Measurements from ENCODE around the gene TBL2. TPM values are rescaled to one million over a fixed set of nuclear protein-coding genes. Genes with fewer than 3 reads are reported as not detected.
"Not testable (repeated sequence)": the region's sequence is repeated elsewhere in the genome, so short reads cannot be mapped to it uniquely, and the experiment has no call there.

The TBL2 gene
- total and polyA plus RNA-seq, 11 donors, result 3.5 to 27.3 (median 14.1) TPM

GRCh38 chr7:73533742-73534141 is 44.6 kb downstream of the TBL2 start:
- TF ChIP-seq CTCF (IDR thresholded peaks at IDR 0.05) (no peak), POLR2A (IDR thresholded peaks at IDR 0.05) (no peak)
- H3K9me3 ChIP-seq, result no peaks in the 10 kb centered on the region
- no peak for DNase-seq
- no peak overlapping the region for H3K27ac ChIP-seq
- peaks cover 0 to 60% (median 40%) of the 10 kb centered on the region in 9 donors for H3K36me3 ChIP-seq
- ATAC-seq, result no peak
- H3K27me3 ChIP-seq, result no peaks in the 10 kb centered on the region
- intact Hi-C loops (cut with DNase I), result no loop called here
- WGBS, 4 donors, result 84 to 87% (median 86%) methylated on average over 9 of the region's 9 CpGs
- no peak overlapping the region for H3K4me3 ChIP-seq
- H3K4me1 ChIP-seq, result no peaks in the 10 kb centered on the region

- no peak for TF ChIP-seq POLR2A (IDR thresholded peaks at IDR 0.05)
- WGBS, 4 donors, result 96 to 99% (median 97%) methylated on average over 6 of the region's 6 CpGs
- intact Hi-C loops (cut with DNase I), result no loop called here
Observed at GRCh38 chr7:73532224-73532623, 46.2 kb downstream of the TBL2 start.

GRCh38 chr7:73530800-73531199 is 47.6 kb downstream of the TBL2 start:
- intact Hi-C loops (cut with DNase I), result no loop called here
- 87 to 96% (median 95%) methylated on average over 3 of the region's 3 CpGs for WGBS, 4 donors

More at GRCh38 chr7:73532224-73532623, 46.2 kb downstream of the TBL2 start:
- Histone ChIP-seq H3K9me3 (no peaks in the 10 kb centered on the region), H3K36me3 (peaks cover 0 to 44% (median 25%) of the 10 kb centered on the region in 9 donors), H3K27ac (no peak overlapping the region), H3K27me3 (no peaks in the 10 kb centered on the region), H3K4me3 (no peak overlapping the region), H3K4me1 (peaks cover 0 to 4% (median 0%) of the 10 kb centered on the region in 12 donors)
- DNase-seq (no peak), ATAC-seq (no peak)

GRCh38 chr7:73526896-73527821 is 51.2 kb downstream of the TBL2 start:
- DNase-seq (no peak), ATAC-seq (no peak)
- WGBS, 4 donors, result 75 to 84% (median 81%) methylated on average over 8 of the region's 8 CpGs
- intact Hi-C loops (cut with DNase I), result loop anchor here in 1 of 10 donors (10.0 kb wide), 1 partner anchor 48 kb away; the partner anchor contains the start of gene TBL2
- peaks cover 0 to 30% (median 4%) of the 10 kb centered on the region in 12 donors for H3K4me1 ChIP-seq
- no peaks in the 10 kb centered on the region for H3K36me3 ChIP-seq
- H3K4me3 ChIP-seq, result no peak overlapping the region
- H3K27me3 ChIP-seq, result no peaks in the 10 kb centered on the region
- TF ChIP-seq POLR2A (IDR thresholded peaks at IDR 0.05) (no peak), CTCF (IDR thresholded peaks at IDR 0.05) (no peak)
- H3K27ac ChIP-seq, result peak overlapping the region in 1 of 12 donors; percentile 28
- H3K9me3 ChIP-seq, result no peaks in the 10 kb centered on the region

More at GRCh38 chr7:73530800-73531199, 47.6 kb downstream of the TBL2 start:
- Histone ChIP-seq H3K27me3 (no peaks in the 10 kb centered on the region), H3K4me1 (peaks cover 0 to 16% (median 0%) of the 10 kb centered on the region in 12 donors), H3K4me3 (no peak overlapping the region), H3K36me3 (peaks cover 0 to 30% (median 11%) of the 10 kb centered on the region in 9 donors), H3K9me3 (no peaks in the 10 kb centered on the region), H3K27ac (no peak overlapping the region)
- TF ChIP-seq POLR2A (IDR thresholded peaks at IDR 0.05) (no peak), CTCF (IDR thresholded peaks at IDR 0.05) (no peak)
- ATAC-seq (no peak), DNase-seq (no peak)

- WGBS, 4 donors, result 66 to 85% (median 79%) methylated on average over 1 of the region's 1 CpG
- H3K27ac ChIP-seq, result peak overlapping the region in 1 of 12 donors; percentile 35
- DNase-seq, H3K9me3 ChIP-seq, H3K27me3 ChIP-seq, H3K36me3 ChIP-seq, H3K4me3 ChIP-seq, ATAC-seq: not testable (repeated sequence)
- peaks cover 0 to 30% (median 5%) of the 10 kb centered on the region in 12 donors for H3K4me1 ChIP-seq
- intact Hi-C loops (cut with DNase I), result loop anchor here in 1 of 10 donors (10.0 kb wide), 1 partner anchor 49 kb away; the partner anchor contains the start of gene TBL2
Observed at GRCh38 chr7:73526158-73526494, 52.3 kb downstream of the TBL2 start.

Data from heart left ventricle (tissue), 16 donors.